Astrocyte of the spinal cord (primary cell): Measurements from ENCODE around the gene EXOC3L1.

Source experiments
- DNase-seq: peaks from one replicate; pipeline ENCODE4 v3.0.0; 2011; ENCODE audit warnings: low read depth, low spot score
- H3K4me3 ChIP-seq: 2 replicates; pipeline ENCODE4 v1.5.1; 2011; ENCODE audit warnings: low read depth, mild to moderate bottlenecking, low read length, moderate library complexity
- CTCF ChIP-seq: IDR thresholded peaks from 2 replicates; pipeline ENCODE4 v1.5.1; 2012; ENCODE audit warnings: low read depth, mild to moderate bottlenecking, low read length, inconsistent platforms
- in situ Hi-C: cut with HindIII; loops from 2 replicates; pipeline ENCODE4 v1.10.0; 2017; ENCODE audit warnings: low sequenced_read_pairs

EXOC3L1 gene

DNA sequence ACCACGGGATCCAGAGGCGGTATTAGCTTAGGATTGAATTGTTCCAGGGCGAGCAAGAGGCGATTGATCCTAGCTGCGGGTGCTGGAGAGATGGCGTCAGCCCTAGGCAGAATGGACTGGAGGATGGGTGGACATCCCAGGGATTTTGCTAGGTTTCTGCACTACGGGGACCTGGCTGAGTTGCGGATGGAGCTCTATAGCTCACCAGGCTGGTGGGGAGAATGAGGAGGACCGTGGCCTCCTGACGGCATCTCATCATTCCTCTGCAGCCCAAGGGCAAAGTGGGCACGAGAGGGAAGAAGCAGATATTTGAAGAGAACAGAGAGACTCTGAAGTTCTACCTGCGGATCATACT, 37.6 kb upstream of the EXOC3L1 start:
- no peak for TF ChIP-seq CTCF
- in situ Hi-C loops, result no loop called here
- peak overlapping the region; percentile 93 for H3K4me3 ChIP-seq
- DNase-seq, result no peak

DNA sequence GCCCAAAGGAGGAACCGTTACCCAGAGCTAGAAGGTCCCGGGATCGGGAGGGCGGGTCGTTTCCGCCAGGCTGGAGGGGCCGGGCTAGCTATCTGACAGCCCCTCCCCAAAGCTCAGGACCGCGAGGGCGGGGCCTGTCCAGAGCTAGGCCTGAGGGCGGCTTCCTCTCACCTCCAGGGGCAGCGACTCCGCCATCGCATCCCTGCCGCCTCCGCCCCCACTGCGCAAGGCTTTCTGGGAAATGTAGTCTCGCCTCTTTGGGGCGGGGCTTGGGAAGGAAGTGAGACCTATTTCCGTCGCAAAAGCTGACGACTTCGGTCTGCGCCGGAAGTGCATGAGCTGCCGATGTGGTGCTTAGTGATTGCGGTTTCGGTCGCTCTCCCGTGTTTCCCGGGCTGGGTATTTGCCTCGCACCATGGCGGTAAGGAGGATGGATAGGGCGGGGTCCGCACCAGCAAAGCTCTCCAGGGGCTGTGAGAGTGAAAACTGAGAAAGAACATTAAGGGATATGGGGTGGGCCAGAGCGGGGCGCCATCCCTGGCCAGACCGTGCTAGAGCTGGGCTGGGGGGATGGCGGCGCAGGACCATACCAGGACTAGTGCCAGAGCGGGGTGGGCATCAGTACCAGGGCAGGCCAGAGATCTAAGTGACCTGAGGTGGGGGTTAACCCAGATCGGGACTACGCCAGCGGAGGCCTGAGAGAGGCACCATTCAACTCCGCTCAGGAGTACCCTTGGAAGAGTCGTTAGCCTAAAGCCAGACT, 37.0 kb upstream of the EXOC3L1 start, which contains the start of gene TMEM208:
TMEM208 (plus strand) TSS at position 327 of the 763 bp plus-strand sequence; CDS start at position 416, 89 bp downstream.
- in situ Hi-C loops, result no loop called here
- peak within 1 kb of the TSS; percentile 93 for H3K4me3 ChIP-seq
- DNase-seq, result peak; percentile 98
- peak; percentile 14 for TF ChIP-seq CTCF

DNA sequence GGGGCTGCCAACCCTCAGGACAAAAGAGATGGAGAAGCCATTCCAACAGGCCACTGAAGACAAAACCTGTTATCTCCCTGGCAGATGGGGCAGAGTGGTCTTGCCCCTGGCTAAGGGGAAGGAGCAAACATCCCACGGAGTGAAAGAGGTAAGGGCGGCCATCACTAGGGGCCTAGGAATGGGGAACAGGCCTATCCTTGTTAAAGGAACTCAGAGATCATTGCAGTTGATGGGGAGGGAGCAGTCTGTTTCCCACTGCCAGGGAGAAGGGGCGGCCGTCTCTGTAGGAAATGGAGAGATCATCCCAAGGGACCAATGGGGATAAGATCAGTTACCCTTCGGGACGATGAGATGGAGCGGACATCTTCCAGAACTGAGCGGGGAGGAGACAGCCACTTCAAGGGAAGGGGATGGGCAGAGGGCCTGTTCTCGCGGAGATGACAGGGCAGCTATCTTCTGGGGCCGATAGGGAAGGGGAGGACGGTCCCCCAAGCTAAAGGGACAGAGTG, 36.4 kb upstream of the EXOC3L1 start:
- TF ChIP-seq CTCF, result no peak
- DNase-seq, result no peak
- peak overlapping the region; percentile 93 for H3K4me3 ChIP-seq
- in situ Hi-C loops, result no loop called here

DNA sequence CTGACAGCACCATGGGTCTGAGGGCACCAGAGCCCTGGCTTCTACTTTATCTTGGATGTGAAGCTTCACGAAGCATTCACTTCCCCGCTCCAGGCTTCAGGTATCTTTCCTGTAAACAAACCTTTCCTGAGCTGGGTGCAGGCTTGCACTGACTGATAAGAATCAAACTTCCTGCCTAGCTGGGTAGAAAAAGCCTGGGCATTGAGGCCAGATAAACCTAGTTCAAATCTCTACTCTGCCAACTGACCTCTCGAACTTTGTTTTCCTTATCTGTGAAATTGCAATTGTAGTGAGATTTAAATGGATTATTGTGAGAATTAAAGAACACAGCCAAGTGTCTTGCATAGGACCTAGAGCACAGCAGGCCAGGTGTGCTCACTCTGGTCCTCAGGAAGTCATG, 34.1 kb upstream of the EXOC3L1 start:
- in situ Hi-C loops, result no loop called here
- no peak for TF ChIP-seq CTCF
- no peak overlapping the region for H3K4me3 ChIP-seq
- DNase-seq, result no peak

- TF ChIP-seq CTCF, result no peak
- H3K4me3 ChIP-seq, result no peak overlapping the region
- no peak for DNase-seq
- in situ Hi-C loops, result no loop called here
Observed at GRCh38 chr16:67216612-67217490, 26.9 kb upstream of the EXOC3L1 start.

- in situ Hi-C loops, result no loop called here
- DNase-seq, result no peak
- TF ChIP-seq CTCF, result no peak
- H3K4me3 ChIP-seq, result no peak overlapping the region
Observed at GRCh38 chr16:67215706-67216105, 25.8 kb upstream of the EXOC3L1 start.
